SK-N-SH (cell line): ENCODE measurements around the gene PRMT5.

Experiments
- CTCF ChIP-seq: fragments of 200-600 bp; sonication (generic); IDR thresholded peaks from 2 replicates; pipeline ENCODE4 v1.6.1; 2017; ENCODE audit warnings: antibody characterized with exemption, mild to moderate bottlenecking, moderate library complexity
- ELF1 ChIP-seq: IDR thresholded peaks from 2 replicates; pipeline ENCODE4 v1.4.0; 2012
- EP300 ChIP-seq, 2 experiments: IDR thresholded peaks; 2 replicates each; pipeline versions ENCODE4 v1.4.0 to v1.6.1; 2012; ENCODE audit warnings: borderline replicate concordance in 1 of 2, low read depth in 1 of 2, low read length in 1 of 2
- FOXJ3 ChIP-seq: sonication (generic); formaldehyde crosslinking; IDR thresholded peaks from 2 replicates; pipeline ENCODE4 v1.5.1; 2020; ENCODE audit warnings: mild to moderate bottlenecking, missing genetic modification reagents
- IRF3 ChIP-seq: fragments of 150-350 bp; IDR thresholded peaks from 2 replicates; pipeline ENCODE4 v1.6.1; 2016; ENCODE audit warnings: mild to moderate bottlenecking, low read depth, low read length
- JUND ChIP-seq: IDR thresholded peaks from 2 replicates; pipeline ENCODE4 v1.4.0; 2012
- MEF2A ChIP-seq: IDR thresholded peaks from 2 replicates; pipeline ENCODE4 v1.4.0; 2012; ENCODE audit warnings: low read depth, borderline replicate concordance
- POLR2AphosphoS5 ChIP-seq: IDR thresholded peaks from 2 replicates; pipeline ENCODE4 v1.6.1; 2012; ENCODE audit warnings: low read depth, low read length
- RAD21 ChIP-seq: IDR thresholded peaks from 2 replicates; pipeline ENCODE4 v1.6.1; 2012; ENCODE audit warnings: mild to moderate bottlenecking, low read length
- REST ChIP-seq: IDR thresholded peaks from 2 replicates; pipeline ENCODE4 v1.6.1; 2012; ENCODE audit warnings: mild to moderate bottlenecking, low read depth, low read length, moderate library complexity
- SIN3A ChIP-seq: IDR thresholded peaks from 2 replicates; pipeline ENCODE4 v1.6.1; 2012; ENCODE audit warnings: low read depth, mild to moderate bottlenecking, low read length, moderate library complexity, borderline replicate concordance
- TCF12 ChIP-seq: IDR thresholded peaks from 2 replicates; pipeline ENCODE4 v1.4.0; 2012
- YY1 ChIP-seq: IDR thresholded peaks from 2 replicates; pipeline ENCODE4 v1.4.0; 2012; ENCODE audit warnings: low read depth, mild to moderate bottlenecking

GRCh38 chr14:22971152-22971551 lies 42.0 kb upstream of the PRMT5 start:
- TF ChIP-seq CTCF, result no peak
- TF ChIP-seq RAD21, result no peak
- TF ChIP-seq JUND, result no peak
- TF ChIP-seq SIN3A, result no peak
- no peak for TF ChIP-seq REST
- no peak for TF ChIP-seq MEF2A
- TF ChIP-seq FOXJ3 (CRISPR knock-in tag), result no peak
- no peak for TF ChIP-seq IRF3
- TF ChIP-seq YY1, result no peak
- TF ChIP-seq EP300 (IDR thresholded peaks at IDR 0.05; ENCODE audit: borderline replicate concordance in 1 of 2, low read depth in 1 of 2, low read length in 1 of 2), result no peak
- no peak for TF ChIP-seq POLR2AphosphoS5
- TF ChIP-seq TCF12, result no peak
- TF ChIP-seq ELF1, result no peak
